Esophagus (tissue), 2 donors: ENCODE measurements around the gene AUTS2. TPM values are rescaled to one million over a fixed set of nuclear protein-coding genes. Genes with fewer than 3 reads are reported as not detected.
"Not testable (repeated sequence)": the region's sequence is repeated elsewhere in the genome, so short reads cannot be mapped to it uniquely, and the experiment has no call there.

ENCODE experiments used
- H3K27ac ChIP-seq, 2 donors: one replicate each; pipeline ENCODE4 v1.5.1; 2013; ENCODE audit warnings: low read depth in 2 of 2, mild to moderate bottlenecking in 2 of 2, inconsistent platforms in 1 of 2, low read length in 1 of 2, moderate library complexity in 1 of 2
- H3K27me3 ChIP-seq, 2 donors: one replicate each; pipeline ENCODE4 v1.6.1; 2013; ENCODE audit warnings: low read length in 2 of 2, control low read depth in 1 of 2, mild to moderate bottlenecking in 1 of 2; ENCODE audit not compliant: insufficient read depth in 2 of 2, control insufficient read depth in 1 of 2
- H3K36me3 ChIP-seq, 2 donors: one replicate each; pipeline ENCODE4 v1.6.1; 2013; ENCODE audit warnings: low read length in 1 of 2; ENCODE audit not compliant: control insufficient read depth in 2 of 2, insufficient read depth in 2 of 2
- H3K4me1 ChIP-seq, 2 donors: one replicate each; pipeline ENCODE4 v1.6.1; 2013; ENCODE audit warnings: low read length in 1 of 2; ENCODE audit not compliant: control insufficient read depth in 2 of 2, insufficient read depth in 2 of 2
- H3K4me3 ChIP-seq, 2 donors: one replicate each; pipeline ENCODE4 v1.5.1; 2013; ENCODE audit warnings: low read length in 2 of 2, mild to moderate bottlenecking in 2 of 2, low read depth in 1 of 2, moderate library complexity in 1 of 2
- H3K9me3 ChIP-seq, 2 donors: one replicate each; pipeline ENCODE4 v1.6.1; 2013; ENCODE audit warnings: mild to moderate bottlenecking in 2 of 2, low read depth in 1 of 2, low read length in 1 of 2, moderate library complexity in 1 of 2; ENCODE audit not compliant: control insufficient read depth in 2 of 2, insufficient read depth in 1 of 2
- WGBS, 2 donors: extraction: QIAGEN DNeasy Blood & Tissue Kit; methylation state at CpG; one replicate each; pipeline ENCODE4 v1.1.7; 2013; 5-methylcytosine and 5-hydroxymethylcytosine counted together
- polyA plus RNA-seq, 2 donors: library from polyadenylated mRNA; stranded (reverse); fragments of 200-250 nt; gene quantifications; one replicate each; pipeline ENCODE4 v1.2.3, GENCODE V29; 2013
- donor health status: healthy with polysubstance abuse.
- donor health status: Bipolar disorder and iron deficiency.

Gene AUTS2
- polyA plus RNA-seq, 2 donors = 8.3 to 15.6 TPM

GRCh38 chr7:70594885-70595284 is 996.6 kb downstream of the AUTS2 start:
- H3K4me3 ChIP-seq, H3K27me3 ChIP-seq, H3K36me3 ChIP-seq, H3K9me3 ChIP-seq, H3K27ac ChIP-seq, H3K4me1 ChIP-seq: not testable (repeated sequence)
- WGBS, 2 donors = 84 to 93% methylated on average over 7 of the region's 7 CpGs

- H3K27ac ChIP-seq = no peak overlapping the region
- WGBS, 2 donors = 37 to 47% methylated on average over 6 of the region's 6 CpGs
- peak overlapping the region; percentile 64 to 73 for H3K4me3 ChIP-seq
- no peaks in the 10 kb centered on the region for H3K9me3 ChIP-seq
- H3K4me1 ChIP-seq = peaks cover 0 to 5% of the 10 kb centered on the region in 2 donors
- H3K36me3 ChIP-seq = no peaks in the 10 kb centered on the region
- no peaks in the 10 kb centered on the region for H3K27me3 ChIP-seq
These were observed 997.1 kb downstream of the AUTS2 start for GRCh38 chr7:70595370-70595754.

- 4 to 5% methylated on average over 75 to 82 of the region's 82 CpGs for WGBS, 2 donors
- Histone ChIP-seq H3K4me3 (peak overlapping the region; percentile 64 to 73), H3K27me3 (no peaks in the 10 kb centered on the region), H3K27ac (peak overlapping the region; percentile 34 to 52), H3K9me3 (no peaks in the 10 kb centered on the region), H3K36me3 (no peaks in the 10 kb centered on the region), H3K4me1 (peaks cover 0 to 5% of the 10 kb centered on the region in 2 donors)
These were observed 997.7 kb downstream of the AUTS2 start for GRCh38 chr7:70595755-70596597.

GRCh38 chr7:70596598-70596913 is 998.3 kb downstream of the AUTS2 start:
- Histone ChIP-seq H3K27ac (peak overlapping the region in 1 of 2 donors; percentile 52), H3K9me3 (no peaks in the 10 kb centered on the region), H3K36me3 (no peaks in the 10 kb centered on the region), H3K4me1 (peaks cover 0 to 5% of the 10 kb centered on the region in 2 donors), H3K27me3 (no peaks in the 10 kb centered on the region), H3K4me3 (peak overlapping the region; percentile 64 to 73)
- WGBS, 2 donors = 44 to 46% methylated on average over 11 of the region's 11 CpGs

- Histone ChIP-seq H3K9me3 (no peaks in the 10 kb centered on the region), H3K27me3 (no peaks in the 10 kb centered on the region), H3K27ac (peak overlapping the region in 1 of 2 donors; percentile 1), H3K36me3 (no peaks in the 10 kb centered on the region), H3K4me1 (peaks cover 0 to 5% of the 10 kb centered on the region in 2 donors), H3K4me3 (peak overlapping the region in 1 of 2 donors; percentile 64)
- 48 to 49% methylated on average over 5 of the region's 5 CpGs for WGBS, 2 donors
These were observed 998.8 kb downstream of the AUTS2 start for GRCh38 chr7:70597066-70597465.

- peak overlapping the region; percentile 89 to 92 for H3K27ac ChIP-seq
- H3K4me1 ChIP-seq = peaks cover 0 to 5% of the 10 kb centered on the region in 2 donors
- no peak overlapping the region for H3K4me3 ChIP-seq
These were observed 1000.7 kb downstream of the AUTS2 start for GRCh38 chr7:70598976-70599375.

GRCh38 chr7:70599446-70600190 is 1001.3 kb downstream of the AUTS2 start:
- Histone ChIP-seq H3K4me3 (no peak overlapping the region), H3K9me3 (peaks cover 0 to 2% of the 10 kb centered on the region in 2 donors), H3K36me3 (no peaks in the 10 kb centered on the region), H3K27ac (peak overlapping the region; percentile 89 to 92), H3K4me1 (peaks cover 0 to 5% of the 10 kb centered on the region in 2 donors), H3K27me3 (no peaks in the 10 kb centered on the region)
- WGBS, 2 donors = 43 to 52% methylated on average over 5 of the region's 5 CpGs

More at GRCh38 chr7:70598976-70599375, 1000.7 kb downstream of the AUTS2 start:
- WGBS, 2 donors = 48 to 50% methylated on average over 2 of the region's 2 CpGs
- H3K27me3 ChIP-seq = no peaks in the 10 kb centered on the region
- H3K9me3 ChIP-seq = no peaks in the 10 kb centered on the region
- H3K36me3 ChIP-seq = no peaks in the 10 kb centered on the region

- Histone ChIP-seq H3K4me1 (peaks cover 0 to 3% of the 10 kb centered on the region in 2 donors), H3K36me3 (no peaks in the 10 kb centered on the region), H3K9me3 (peaks cover 0 to 2% of the 10 kb centered on the region in 2 donors), H3K27ac (no peak overlapping the region), H3K4me3 (no peak overlapping the region), H3K27me3 (no peaks in the 10 kb centered on the region)
- WGBS, 2 donors = 97 to 98% methylated on average over 1 of the region's 1 CpG
These were observed 1002.7 kb downstream of the AUTS2 start for GRCh38 chr7:70600993-70601392.

GRCh38 chr7:70602117-70602516 is 1003.8 kb downstream of the AUTS2 start:
- Histone ChIP-seq H3K4me1 (peaks cover 0 to 3% of the 10 kb centered on the region in 2 donors), H3K36me3 (no peaks in the 10 kb centered on the region), H3K9me3 (peaks cover 0 to 2% of the 10 kb centered on the region in 2 donors), H3K27ac (no peak overlapping the region), H3K4me3 (no peak overlapping the region), H3K27me3 (no peaks in the 10 kb centered on the region)
- WGBS, 2 donors = 57 to 73% methylated on average over 4 of the region's 4 CpGs
